Stimulated activated CD4-positive, alpha-beta T cell treated with anti-CD3 and anti-CD28 coated beads, TNF-alpha, amount 100 ng/mL, for 1 hour (primary cell): ENCODE results near the gene RASGRP4.
"Not testable (repeated sequence)": the region's sequence is repeated elsewhere in the genome, so short reads cannot be mapped to it uniquely, and the experiment has no call there.

ENCODE experiments used
- DNase-seq, 3 donors: peaks; one replicate each; pipeline ENCODE4 v3.0.0-alpha.2; 2020; ENCODE audit warnings: low read depth in 3 of 3, low spot score in 1 of 3

Gene RASGRP4

DNA sequence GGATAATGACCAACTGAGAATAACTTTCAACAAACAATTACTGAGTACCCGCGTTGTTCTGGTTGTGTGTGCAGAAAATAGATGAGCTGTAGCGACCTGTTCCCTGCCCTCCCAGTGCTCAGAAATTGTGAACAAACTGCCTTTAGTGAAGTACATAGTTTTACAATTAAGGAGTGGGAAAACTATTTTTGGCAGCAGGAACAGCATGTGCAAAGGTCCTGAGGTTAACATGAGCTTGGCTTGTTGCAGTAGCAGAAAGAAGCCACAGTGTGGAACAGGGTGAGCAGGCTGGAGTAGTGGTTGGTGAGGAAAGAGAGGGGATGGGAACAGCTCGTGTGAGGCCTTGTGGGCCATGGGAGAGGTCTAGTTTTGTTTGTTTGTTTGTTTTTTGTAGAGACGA is 23.5 kb upstream of the RASGRP4 start:
- DNase-seq: no peak

DNA sequence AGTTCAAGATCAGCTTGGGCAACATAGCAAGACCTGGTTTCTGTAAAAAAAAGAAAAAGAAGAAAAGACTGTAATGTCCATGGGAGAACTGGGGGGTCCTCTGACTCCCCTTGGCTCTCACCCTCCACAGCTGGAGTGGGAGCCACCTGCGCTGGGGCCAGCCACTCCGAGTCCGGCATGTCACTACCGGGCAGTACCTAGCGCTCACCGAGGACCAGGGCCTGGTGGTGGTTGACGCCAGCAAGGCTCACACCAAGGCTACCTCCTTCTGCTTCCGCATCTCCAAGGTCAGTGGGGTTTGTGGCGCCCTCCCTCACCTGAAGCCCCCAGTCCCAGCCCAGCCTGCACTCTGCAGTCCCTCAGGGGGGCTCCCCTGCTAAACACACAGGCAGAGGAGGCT is 22.2 kb upstream of the RASGRP4 start:
- no peak for DNase-seq

DNA sequence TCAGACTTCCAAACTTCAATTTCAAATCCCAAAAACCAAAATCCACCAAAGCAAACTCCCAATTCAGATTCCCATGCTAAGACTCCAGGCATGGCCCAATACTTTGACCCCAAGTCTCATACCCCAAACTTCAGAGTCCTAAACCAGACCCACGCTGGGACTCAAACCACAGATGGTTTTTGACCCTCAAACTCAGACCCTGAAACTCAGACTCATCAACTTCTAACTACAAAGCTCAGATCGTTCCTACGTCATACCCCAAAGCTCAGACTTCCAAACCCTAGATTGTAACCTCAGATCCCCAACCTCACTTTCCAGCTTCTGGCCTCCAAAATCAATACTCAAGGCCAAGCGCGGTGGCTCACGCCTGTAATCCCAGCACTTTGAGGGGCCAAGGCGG is 19.3 kb upstream of the RASGRP4 start:
- no peak for DNase-seq

- no peak for DNase-seq
Observed at GRCh38 chr19:38444026-38444425, 18.0 kb upstream of the RASGRP4 start.

DNA sequence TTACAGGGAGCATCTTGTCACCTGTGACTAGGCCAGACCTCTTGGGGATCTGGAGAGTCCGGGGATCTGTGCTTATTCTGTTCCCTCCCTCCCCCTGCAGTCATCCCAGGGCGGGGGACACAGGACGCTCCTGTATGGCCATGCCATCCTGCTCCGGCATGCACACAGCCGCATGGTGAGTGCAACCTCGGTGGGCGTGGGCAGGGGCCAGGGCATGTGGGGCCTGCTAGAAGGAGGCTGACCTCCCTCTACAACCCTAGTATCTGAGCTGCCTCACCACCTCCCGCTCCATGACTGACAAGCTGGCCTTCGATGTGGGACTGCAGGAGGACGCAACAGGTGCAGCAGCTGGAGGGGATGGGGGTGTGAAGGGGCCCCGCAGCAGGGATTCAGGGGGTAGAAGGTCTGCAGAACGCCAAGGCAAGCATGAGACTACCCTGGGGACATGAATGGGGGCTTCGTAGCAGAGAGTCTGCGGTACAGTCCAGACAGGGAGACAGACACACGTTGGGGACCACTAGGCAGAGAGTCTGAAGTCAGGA is 17.5 kb upstream of the RASGRP4 start:
- no peak for DNase-seq

- DNase-seq: no peak
Observed at GRCh38 chr19:38442736-38443135, 16.7 kb upstream of the RASGRP4 start.

- DNase-seq: no peak
Observed at GRCh38 chr19:38441657-38442348, 15.8 kb upstream of the RASGRP4 start.

DNA sequence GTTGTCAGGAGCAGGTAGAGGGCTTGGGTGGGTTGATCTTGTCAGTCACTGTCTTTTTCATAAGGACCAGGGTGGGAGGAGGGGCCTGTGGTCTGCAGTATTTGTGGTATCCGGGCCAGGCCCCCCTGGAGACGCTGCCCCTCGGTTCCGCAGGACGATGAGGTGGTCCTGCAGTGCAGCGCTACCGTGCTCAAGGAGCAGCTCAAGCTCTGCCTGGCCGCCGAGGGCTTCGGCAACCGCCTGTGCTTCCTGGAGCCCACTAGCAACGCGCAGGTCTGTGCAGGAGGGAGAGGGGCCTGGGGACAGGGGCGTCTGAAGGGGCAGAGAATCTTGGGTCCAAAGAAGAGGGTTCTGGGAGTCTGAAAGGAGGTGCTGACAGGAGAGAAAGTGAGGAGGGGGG is 14.6 kb upstream of the RASGRP4 start:
- DNase-seq: no peak

- DNase-seq: no peak
Observed at GRCh38 chr19:38437917-38438316, 11.9 kb upstream of the RASGRP4 start.

- DNase-seq: no peak
Observed at GRCh38 chr19:38437295-38437694, 11.3 kb upstream of the RASGRP4 start.

GRCh38 chr19:38434549-38435051 is 8.6 kb upstream of the RASGRP4 start:
- DNase-seq: no peak

DNA sequence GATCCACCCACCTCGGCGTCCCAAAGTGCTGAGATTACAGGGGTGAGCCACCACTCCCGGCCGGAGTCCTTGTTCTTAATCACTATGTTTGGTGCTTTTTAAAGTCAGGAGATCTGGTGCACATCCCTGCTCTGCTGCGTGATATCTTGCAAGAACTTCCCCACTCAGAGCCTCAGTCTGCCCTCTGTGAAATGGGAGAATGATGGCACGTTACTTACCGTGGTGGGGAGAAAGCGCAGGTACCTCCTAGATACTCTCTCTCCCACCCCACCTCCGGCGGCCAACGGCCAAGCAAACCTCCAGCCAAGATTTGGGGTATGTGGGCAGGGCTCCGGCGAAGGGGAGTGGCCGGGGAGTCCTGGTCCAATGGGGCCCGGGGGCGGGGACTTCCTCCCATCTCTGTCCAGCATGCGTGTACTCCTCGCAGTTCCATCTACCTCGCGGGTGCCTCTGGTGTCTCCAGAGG is 7.3 kb upstream of the RASGRP4 start, which contains the start of gene RYR1:
RYR1 (plus strand) TSS at position 424 of the 466 bp plus-strand sequence. CDS start 139 bp downstream, outside the sequence.
- DNase-seq: peak in 1 of 3 donors; percentile 31

- DNase-seq: no peak
Observed at GRCh38 chr19:38430931-38431330, 4.9 kb upstream of the RASGRP4 start.

DNA sequence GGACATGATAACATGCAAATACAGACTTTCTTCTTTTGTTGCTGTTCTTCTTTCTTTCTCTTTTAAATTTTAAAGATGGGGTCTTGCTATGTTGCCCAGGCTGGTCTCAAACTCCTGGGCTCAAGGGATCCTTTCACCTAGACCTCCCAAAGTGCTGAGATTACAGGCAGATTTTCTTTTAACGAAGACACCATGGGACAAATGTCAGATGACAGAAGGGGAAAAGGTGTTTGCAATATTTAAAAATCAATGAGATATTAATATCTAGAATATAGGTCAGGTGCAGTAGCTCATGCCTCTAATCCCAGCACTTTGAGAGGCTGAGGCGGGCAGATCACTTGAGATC is 3.8 kb upstream of the RASGRP4 start:
- no peak for DNase-seq

GRCh38 chr19:38429055-38429810 is 3.2 kb upstream of the RASGRP4 start:
- no peak for DNase-seq

DNA sequence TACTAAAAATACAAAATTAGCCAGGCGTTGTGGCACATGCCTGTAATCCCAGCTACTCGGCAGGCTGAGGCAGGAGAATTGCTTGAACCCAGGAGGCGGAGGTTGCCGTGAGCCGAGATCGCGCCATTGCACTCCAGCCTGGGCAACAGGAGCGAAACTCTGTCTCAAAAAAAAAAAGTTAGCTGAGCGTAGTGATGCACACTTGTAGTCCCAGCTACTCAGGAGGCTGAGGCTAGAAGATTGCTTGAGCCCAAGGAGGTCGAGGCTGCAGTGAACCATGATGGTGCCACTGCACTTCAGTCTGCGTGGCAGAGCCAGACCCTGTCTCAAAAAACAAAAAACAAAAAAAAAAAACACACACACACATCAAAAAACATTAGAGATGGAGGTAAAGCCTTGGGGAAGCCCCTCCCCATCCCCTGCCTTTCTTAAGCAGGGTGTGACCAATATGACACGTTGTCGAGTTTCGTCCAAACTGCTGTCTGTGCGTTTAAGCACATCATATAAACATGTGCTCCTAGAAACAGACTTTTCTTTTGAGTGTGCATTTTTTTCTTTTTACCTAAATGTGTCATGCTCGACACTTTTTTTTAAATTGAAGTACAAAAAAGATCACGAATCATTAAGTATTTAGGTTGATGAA is 1.1 kb upstream of the RASGRP4 start:
- DNase-seq: not testable (repeated sequence)

DNA sequence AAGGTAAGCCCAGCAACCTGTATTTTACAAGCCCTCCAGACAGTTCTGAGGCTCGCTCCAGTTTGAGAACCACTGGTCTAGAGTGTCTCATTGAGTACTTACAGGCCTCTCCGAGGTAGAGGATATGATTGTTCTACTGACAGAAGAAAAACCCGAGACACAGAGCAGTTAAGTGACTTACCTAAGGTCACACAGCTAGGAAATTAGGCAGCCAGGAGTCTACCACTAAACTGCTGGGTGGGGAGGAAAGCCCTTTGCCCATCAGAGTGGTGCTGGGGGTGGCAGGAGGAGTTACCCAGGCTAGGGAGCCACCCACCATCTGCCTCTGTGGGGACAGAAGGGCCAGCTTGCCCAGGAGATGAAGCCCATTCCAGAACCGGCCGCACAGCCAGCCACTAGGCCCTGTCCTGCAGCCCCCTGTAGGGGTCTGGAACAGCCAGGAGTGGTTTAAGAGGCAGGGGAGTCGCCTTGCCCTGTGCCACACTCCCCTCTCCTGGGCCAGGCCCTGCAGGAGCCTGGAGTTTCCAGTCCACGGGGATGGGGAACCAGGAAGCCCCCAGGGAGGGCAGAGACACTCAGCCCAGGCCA is 703 bp downstream of the RASGRP4 start:
- DNase-seq: no peak

GRCh38 chr19:38424272-38424671 is 1.7 kb downstream of the RASGRP4 start:
- no peak for DNase-seq

DNA sequence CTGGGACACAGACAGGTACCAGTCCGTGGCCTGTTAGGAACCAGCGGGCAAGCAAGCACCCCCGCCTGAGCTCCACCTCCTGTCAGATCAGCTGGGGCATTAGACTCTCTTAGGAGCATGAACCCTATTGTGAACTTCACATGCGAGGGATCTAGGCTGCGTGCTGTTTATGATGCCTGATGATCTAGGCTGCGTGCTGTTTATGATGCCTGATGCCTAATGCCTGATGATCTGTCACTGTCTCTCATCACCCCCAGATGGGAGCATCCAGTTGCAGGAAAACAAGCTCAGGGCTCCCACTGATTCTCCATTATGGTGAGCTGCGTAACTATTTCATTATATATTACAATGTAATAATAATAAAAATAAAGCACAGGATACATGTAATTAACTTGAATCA is 3.6 kb downstream of the RASGRP4 start:
- no peak for DNase-seq

DNA sequence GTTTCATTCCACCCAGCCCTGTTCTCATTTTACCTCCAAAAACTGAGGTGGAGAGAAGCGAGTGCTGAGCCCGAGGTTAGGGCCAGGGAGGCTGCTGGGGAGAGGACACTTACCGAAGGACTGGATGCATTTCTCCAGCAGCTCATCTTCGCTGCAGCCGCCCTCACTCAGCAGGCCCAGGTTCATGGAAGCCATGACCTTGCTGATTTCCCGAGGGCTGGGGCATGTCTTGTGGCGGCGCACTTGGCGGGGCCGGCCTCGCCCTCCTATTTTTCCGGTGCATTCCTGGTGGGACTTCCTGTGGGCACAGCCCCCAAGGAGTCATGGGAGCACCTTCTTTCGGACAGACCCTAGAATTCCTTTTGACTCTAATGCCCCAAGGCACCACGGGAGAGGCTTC is 4.2 kb downstream of the RASGRP4 start:
- DNase-seq: no peak

- no peak for DNase-seq
Observed at GRCh38 chr19:38420935-38421334, 5.1 kb downstream of the RASGRP4 start.
